ENCODE results near the gene EXOC6B.

The EXOC6B gene

GRCh38 chr2:72141881-72142451, 683.9 kb downstream of the EXOC6B start:
- Histone ChIP-seq H3K4me3 (ENCODE audit: low read depth, low read length) (no peak overlapping the region), H3K27me3 (ENCODE audit: control insufficient read depth, insufficient read depth, low read length) (peaks cover 7% of the 10 kb centered on the region), H3K9ac (no peak overlapping the region), H2AFZ (no peak overlapping the region), H3K36me3 (ENCODE audit: control insufficient read depth, insufficient read depth, low read length) (no peaks in the 10 kb centered on the region), H3K4me2 (ENCODE audit: low read length) (no peak overlapping the region), H3K9me3 (ENCODE audit: control insufficient read depth, low read length) (no peaks in the 10 kb centered on the region), H3K27ac (no peak overlapping the region), H3K4me1 (peaks cover 3% of the 10 kb centered on the region), H3K79me2 (no peaks in the 10 kb centered on the region)
- no peak for TF ChIP-seq CTCF (IDR thresholded peaks at IDR 0.05)

GRCh38 chr2:72141032-72141645, 684.7 kb downstream of the EXOC6B start:
- H3K9ac ChIP-seq, result no peak overlapping the region
- no peak overlapping the region for H3K4me3 ChIP-seq (ENCODE audit: low read depth, low read length)
- peaks cover 3% of the 10 kb centered on the region for H3K4me1 ChIP-seq

GRCh38 chr2:72140621-72140960, 685.2 kb downstream of the EXOC6B start:
- Histone ChIP-seq H3K27me3 (ENCODE audit: control insufficient read depth, insufficient read depth, low read length) (no peaks in the 10 kb centered on the region), H2AFZ (no peak overlapping the region), H3K79me2 (no peaks in the 10 kb centered on the region), H3K9ac (no peak overlapping the region), H3K4me3 (ENCODE audit: low read depth, low read length) (no peak overlapping the region), H3K4me2 (ENCODE audit: low read length) (no peak overlapping the region), H3K36me3 (ENCODE audit: control insufficient read depth, insufficient read depth, low read length) (no peaks in the 10 kb centered on the region), H3K27ac (no peak overlapping the region), H3K4me1 (peaks cover 3% of the 10 kb centered on the region), H3K9me3 (ENCODE audit: control insufficient read depth, low read length) (no peaks in the 10 kb centered on the region)
- TF ChIP-seq CTCF (IDR thresholded peaks at IDR 0.05), result no peak

More at GRCh38 chr2:72141032-72141645, 684.7 kb downstream of the EXOC6B start:
- TF ChIP-seq CTCF (IDR thresholded peaks at IDR 0.05), result no peak
- no peak overlapping the region for H3K27ac ChIP-seq
- H3K36me3 ChIP-seq (ENCODE audit: control insufficient read depth, insufficient read depth, low read length), result no peaks in the 10 kb centered on the region
- H2AFZ ChIP-seq, result no peak overlapping the region
- H3K4me2 ChIP-seq (ENCODE audit: low read length), result no peak overlapping the region
- H3K9me3 ChIP-seq (ENCODE audit: control insufficient read depth, low read length), result no peaks in the 10 kb centered on the region
- H3K79me2 ChIP-seq, result no peaks in the 10 kb centered on the region
- no peaks in the 10 kb centered on the region for H3K27me3 ChIP-seq (ENCODE audit: control insufficient read depth, insufficient read depth, low read length)

- no peaks in the 10 kb centered on the region for H3K36me3 ChIP-seq (ENCODE audit: control insufficient read depth, insufficient read depth, low read length)
- H3K27ac ChIP-seq, result no peak overlapping the region
- no peak overlapping the region for H3K4me3 ChIP-seq (ENCODE audit: low read depth, low read length)
- no peak overlapping the region for H2AFZ ChIP-seq
- no peak overlapping the region for H3K9ac ChIP-seq
- H3K79me2 ChIP-seq, result no peaks in the 10 kb centered on the region
- peaks cover 3% of the 10 kb centered on the region for H3K4me1 ChIP-seq
- no peak for TF ChIP-seq CTCF (IDR thresholded peaks at IDR 0.05)
- no peaks in the 10 kb centered on the region for H3K27me3 ChIP-seq (ENCODE audit: control insufficient read depth, insufficient read depth, low read length)
- H3K4me2 ChIP-seq (ENCODE audit: low read length), result no peak overlapping the region
- H3K9me3 ChIP-seq (ENCODE audit: control insufficient read depth, low read length), result no peaks in the 10 kb centered on the region
Measured at GRCh38 chr2:72139874-72140620, 685.8 kb downstream of the EXOC6B start.

Measured in parathyroid adenoma (tissue), 2 donors.